Nephron (organoid): ENCODE measurements around the gene CUL2.
"Not testable (repeated sequence)": the region's sequence is repeated elsewhere in the genome, so short reads cannot be mapped to it uniquely, and the experiment has no call there.

Experiments
- H3K27ac Mint-ChIP-seq, 3 experiments: 2 replicates each; pipeline ENCODE4 v1.8.0; 2020; ENCODE audit warnings: mixed read lengths in 3 of 3, mild to moderate bottlenecking in 2 of 3, moderate library complexity in 1 of 3
- H3K27me3 Mint-ChIP-seq: 2 replicates; pipeline ENCODE4 v1.8.0; 2021; ENCODE audit warnings: low read depth, mild to moderate bottlenecking, moderate library complexity, mixed read lengths
- H3K36me3 Mint-ChIP-seq: 2 replicates; pipeline ENCODE4 v1.8.0; 2020; ENCODE audit warnings: low read depth, mixed read lengths
- H3K4me1 Mint-ChIP-seq: 2 replicates; pipeline ENCODE4 v1.8.0; 2020; ENCODE audit warnings: mixed read lengths
- H3K4me3 Mint-ChIP-seq, 3 experiments: 2 replicates each; pipeline ENCODE4 v1.8.0; 2020; ENCODE audit warnings: mild to moderate bottlenecking in 3 of 3, mixed read lengths in 3 of 3, moderate library complexity in 2 of 3
- H3K9me3 Mint-ChIP-seq: 2 replicates; pipeline ENCODE4 v1.8.0; 2020; ENCODE audit warnings: mixed read lengths
- CTCF ChIP-seq, 3 experiments: fragments of 200-600 bp; sonication (generic); IDR thresholded peaks; one replicate each; pipeline ENCODE4 v1.5.0; 2021; ENCODE audit warnings: antibody characterized with exemption in 3 of 3; ENCODE audit not compliant: unreplicated experiment in 3 of 3

CUL2 gene

GRCh38 chr10:35058686-35059085 is 31.5 kb downstream of the CUL2 start:
- H3K4me3 Mint-ChIP-seq = no peak overlapping the region
- no peaks in the 10 kb centered on the region for H3K4me1 Mint-ChIP-seq
- peak overlapping the region in 1 of 3 experiments; percentile 71 for H3K27ac Mint-ChIP-seq
- TF ChIP-seq CTCF (IDR thresholded peaks at IDR 0.05; ENCODE audit: unreplicated experiment in 3 of 3) = no peak
- H3K27me3 Mint-ChIP-seq = no peaks in the 10 kb centered on the region
- H3K9me3 Mint-ChIP-seq = no peaks in the 10 kb centered on the region
- H3K36me3 Mint-ChIP-seq = peaks cover 72% of the 10 kb centered on the region

- no peaks in the 10 kb centered on the region for H3K4me1 Mint-ChIP-seq
- no peak for TF ChIP-seq CTCF (IDR thresholded peaks at IDR 0.05; ENCODE audit: unreplicated experiment in 3 of 3)
- peaks cover 73% of the 10 kb centered on the region for H3K36me3 Mint-ChIP-seq
- no peaks in the 10 kb centered on the region for H3K9me3 Mint-ChIP-seq
- no peaks in the 10 kb centered on the region for H3K27me3 Mint-ChIP-seq
- H3K27ac Mint-ChIP-seq = peak overlapping the region in 2 of 3 experiments; percentile 53 to 71
- H3K4me3 Mint-ChIP-seq = no peak overlapping the region
Observed at GRCh38 chr10:35058134-35058533, 32.0 kb downstream of the CUL2 start.

GRCh38 chr10:35056686-35057085 is 33.5 kb downstream of the CUL2 start:
- Mint-ChIP-seq H3K36me3 (peaks cover 72% of the 10 kb centered on the region), H3K4me1 (no peaks in the 10 kb centered on the region), H3K27me3 (no peaks in the 10 kb centered on the region), H3K9me3 (no peaks in the 10 kb centered on the region), H3K27ac (no peak overlapping the region), H3K4me3 (no peak overlapping the region)
- TF ChIP-seq CTCF (IDR thresholded peaks at IDR 0.05; ENCODE audit: unreplicated experiment in 3 of 3) = no peak

- Mint-ChIP-seq H3K4me1 (no peaks in the 10 kb centered on the region), H3K27me3 (no peaks in the 10 kb centered on the region), H3K36me3 (peaks cover 71% of the 10 kb centered on the region), H3K4me3 (no peak overlapping the region), H3K27ac (no peak overlapping the region), H3K9me3 (no peaks in the 10 kb centered on the region)
- no peak for TF ChIP-seq CTCF (IDR thresholded peaks at IDR 0.05; ENCODE audit: unreplicated experiment in 3 of 3)
Observed at GRCh38 chr10:35056133-35056532, 34.0 kb downstream of the CUL2 start.

- H3K9me3 Mint-ChIP-seq = no peaks in the 10 kb centered on the region
- no peak overlapping the region for H3K27ac Mint-ChIP-seq
- TF ChIP-seq CTCF (IDR thresholded peaks at IDR 0.05; ENCODE audit: unreplicated experiment in 3 of 3) = no peak
- H3K4me3 Mint-ChIP-seq = no peak overlapping the region
- peaks cover 68% of the 10 kb centered on the region for H3K36me3 Mint-ChIP-seq
- no peaks in the 10 kb centered on the region for H3K27me3 Mint-ChIP-seq
- no peaks in the 10 kb centered on the region for H3K4me1 Mint-ChIP-seq
Observed at GRCh38 chr10:35050568-35050967, 39.6 kb downstream of the CUL2 start.

- H3K27ac Mint-ChIP-seq = no peak overlapping the region
- H3K9me3 Mint-ChIP-seq = no peaks in the 10 kb centered on the region
- TF ChIP-seq CTCF (IDR thresholded peaks at IDR 0.05; ENCODE audit: unreplicated experiment in 3 of 3) = no peak
- H3K4me3 Mint-ChIP-seq = no peak overlapping the region
- H3K4me1 Mint-ChIP-seq = peaks cover 7% of the 10 kb centered on the region
- H3K27me3 Mint-ChIP-seq = no peaks in the 10 kb centered on the region
- H3K36me3 Mint-ChIP-seq = peaks cover 76% of the 10 kb centered on the region
Observed at GRCh38 chr10:35046074-35046473, 44.1 kb downstream of the CUL2 start.

GRCh38 chr10:35045275-35045674 is 44.9 kb downstream of the CUL2 start:
- H3K4me3 Mint-ChIP-seq = not testable (repeated sequence)

More at GRCh38 chr10:35045275-35045674, 44.9 kb downstream of the CUL2 start:
- H3K27me3 Mint-ChIP-seq, H3K27ac Mint-ChIP-seq, H3K9me3 Mint-ChIP-seq: not testable (repeated sequence)
- Mint-ChIP-seq H3K4me1 (peaks cover 10% of the 10 kb centered on the region), H3K36me3 (peaks cover 70% of the 10 kb centered on the region)
